Embryonic facial prominence (tissue), 1 donor: Measurements from ENCODE around the gene AUTS2.

Experiments used
- DNase-seq: peaks from one replicate; pipeline ENCODE4 v3.0.0-alpha.2; 2016; ENCODE audit errors: extremely low spot score

Gene AUTS2

DNA sequence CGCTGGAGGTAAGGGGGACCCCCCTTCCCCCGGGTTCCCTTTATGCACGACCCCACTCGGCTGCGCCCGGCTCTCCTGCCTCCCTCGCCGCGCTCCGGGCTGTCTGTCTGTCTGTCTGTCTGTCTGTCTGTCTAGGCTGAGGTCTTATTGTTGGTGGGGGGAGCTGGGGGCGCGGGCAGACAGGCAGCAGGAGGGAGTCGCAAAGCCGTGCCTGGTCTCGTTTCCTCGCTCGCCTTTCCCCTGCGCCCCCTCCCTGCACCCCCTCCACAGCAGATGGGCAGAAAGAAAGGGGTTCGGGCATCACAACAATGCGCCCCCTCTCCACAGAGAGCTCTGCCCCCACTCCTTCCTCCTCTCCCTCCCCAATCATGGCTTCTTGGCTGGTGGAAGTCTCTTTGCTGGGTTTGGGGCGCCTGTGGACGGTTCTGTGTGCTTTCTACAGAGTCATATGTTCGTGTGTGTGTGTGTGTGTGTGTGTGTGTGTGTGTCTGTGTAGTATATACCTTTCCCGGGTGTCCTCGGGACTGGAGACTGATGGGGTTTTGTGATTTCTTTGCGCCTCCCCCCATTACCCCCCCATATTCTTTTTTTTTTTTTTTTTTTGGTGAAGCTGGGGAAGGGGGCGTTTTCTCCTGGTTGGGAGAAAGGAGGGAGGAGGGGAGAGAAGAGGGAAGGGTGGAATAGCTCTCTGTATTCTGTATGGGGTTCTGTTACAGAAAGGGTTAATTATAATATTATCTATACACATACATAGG, 1.9 kb downstream of the AUTS2 start:
- no peak for DNase-seq

DNA sequence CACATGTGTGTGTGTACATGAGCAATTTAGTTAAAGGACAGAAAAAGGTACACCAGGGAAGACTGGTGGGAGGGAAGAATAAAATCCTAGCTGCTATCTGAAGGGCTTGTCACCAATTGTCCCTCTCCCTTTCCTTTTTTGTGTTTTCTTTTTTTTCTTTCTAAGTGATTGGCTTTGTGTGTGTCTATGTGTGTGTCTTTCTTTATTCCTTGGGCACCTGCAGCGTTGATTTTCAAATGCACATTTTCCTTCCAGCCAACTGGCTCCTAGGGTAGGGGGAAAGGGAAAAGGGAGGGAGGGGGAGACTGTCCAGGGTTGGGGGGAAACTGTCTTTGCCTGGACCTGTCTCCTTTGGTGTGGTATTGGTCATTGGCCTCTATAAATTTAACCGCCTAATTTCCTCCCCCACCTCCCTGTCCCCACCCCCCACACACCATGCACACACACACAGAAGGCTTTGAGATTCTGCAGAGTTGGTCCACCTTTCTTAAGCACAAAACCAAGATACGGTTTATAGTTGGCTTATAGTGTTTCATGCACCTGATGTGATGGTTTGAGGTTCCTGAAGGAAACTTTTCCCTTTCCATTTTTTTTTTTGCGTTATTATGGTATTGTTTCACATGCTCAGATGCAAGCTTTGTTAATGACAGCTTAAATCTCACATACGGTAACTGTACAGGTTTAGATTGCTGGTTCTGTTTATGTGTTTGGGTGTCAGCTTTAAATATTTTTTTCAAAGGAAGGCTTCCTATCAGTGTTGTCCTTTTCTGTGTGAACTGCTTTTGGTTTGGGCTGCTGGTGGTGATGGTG, 2.6 kb downstream of the AUTS2 start:
- DNase-seq = no peak

DNA sequence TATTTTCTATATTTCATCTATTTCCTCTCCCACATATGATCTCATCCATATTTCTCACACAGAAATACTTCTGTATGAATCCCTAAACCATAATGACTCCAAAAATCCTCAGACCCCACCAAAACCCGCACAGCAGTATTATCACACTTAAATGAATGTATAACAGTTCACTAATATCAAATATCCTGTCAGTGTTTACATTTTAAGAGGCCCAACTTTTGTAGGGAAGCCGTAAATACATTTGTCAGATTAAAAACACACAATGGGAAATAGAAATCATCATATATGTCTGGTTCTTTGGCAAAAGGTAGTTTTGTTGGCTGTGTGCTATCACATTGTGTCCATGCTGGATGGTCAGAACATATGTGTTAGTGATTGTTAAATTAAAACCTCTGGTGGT, 4.2 kb downstream of the AUTS2 start:
- DNase-seq = no peak

DNA sequence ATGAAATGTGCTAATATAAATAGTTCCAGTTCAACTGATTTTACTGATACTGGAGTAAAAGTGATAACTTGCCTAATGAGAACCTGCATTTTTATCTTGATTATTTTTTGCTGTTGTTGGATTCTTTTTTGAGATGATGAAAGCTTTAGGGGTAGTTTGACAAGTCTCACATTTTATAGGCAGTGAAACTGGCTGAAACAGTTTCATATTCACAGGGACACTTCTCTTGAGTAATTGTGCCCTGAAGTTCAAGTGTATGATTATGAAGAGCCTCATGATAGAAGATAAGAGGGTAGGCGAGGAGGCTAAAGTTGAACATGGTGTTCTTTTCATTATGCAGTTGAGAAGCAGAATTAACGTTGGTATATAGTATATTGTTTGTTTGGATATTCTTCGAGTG, 5.1 kb downstream of the AUTS2 start:
- no peak for DNase-seq

DNA sequence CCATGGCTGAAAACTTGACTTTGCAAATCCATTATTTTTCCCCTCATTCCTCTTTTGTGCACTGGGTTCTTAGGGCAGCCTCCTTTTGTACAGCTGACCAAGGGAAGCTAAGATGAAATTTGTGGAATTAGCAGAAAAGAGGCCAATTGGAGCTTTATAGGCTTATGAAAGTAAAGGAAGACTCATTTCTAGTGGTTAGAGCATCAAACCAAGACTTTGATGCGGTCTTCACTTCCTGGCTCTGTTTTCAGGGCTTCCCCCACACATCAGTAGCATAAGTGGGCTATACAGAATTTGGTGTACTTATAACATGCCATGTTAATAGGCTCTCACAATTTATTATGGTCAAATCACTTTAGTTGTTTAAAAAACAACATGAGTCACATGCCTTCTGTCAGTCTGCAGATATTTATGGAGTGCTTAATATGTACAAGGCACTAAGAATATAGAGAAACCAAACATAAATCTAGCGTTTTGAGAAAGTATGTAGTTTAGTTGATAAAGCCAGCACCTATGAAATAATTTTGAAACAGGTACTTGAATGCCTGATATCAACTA, 5.7 kb downstream of the AUTS2 start:
- DNase-seq = no peak

DNA sequence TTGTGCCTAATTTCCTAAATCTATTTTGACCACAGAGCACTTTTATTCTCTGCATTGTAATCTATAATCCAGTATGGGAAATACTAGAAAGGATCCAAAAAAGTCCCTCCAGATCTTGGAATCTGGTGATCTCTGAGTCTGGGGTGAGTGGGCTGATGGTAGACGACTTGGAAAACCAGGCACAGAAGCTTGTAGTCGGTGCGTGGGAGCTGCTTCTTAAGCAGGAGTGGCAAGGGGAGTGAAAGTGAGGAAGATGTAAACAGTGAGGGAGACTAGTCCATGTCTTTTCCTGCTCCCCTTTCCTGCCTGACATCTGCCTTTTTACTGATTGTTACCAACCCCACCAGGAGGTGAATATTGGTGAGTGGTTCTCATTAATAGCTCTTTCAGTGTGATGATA, 6.8 kb downstream of the AUTS2 start:
- no peak for DNase-seq

DNA sequence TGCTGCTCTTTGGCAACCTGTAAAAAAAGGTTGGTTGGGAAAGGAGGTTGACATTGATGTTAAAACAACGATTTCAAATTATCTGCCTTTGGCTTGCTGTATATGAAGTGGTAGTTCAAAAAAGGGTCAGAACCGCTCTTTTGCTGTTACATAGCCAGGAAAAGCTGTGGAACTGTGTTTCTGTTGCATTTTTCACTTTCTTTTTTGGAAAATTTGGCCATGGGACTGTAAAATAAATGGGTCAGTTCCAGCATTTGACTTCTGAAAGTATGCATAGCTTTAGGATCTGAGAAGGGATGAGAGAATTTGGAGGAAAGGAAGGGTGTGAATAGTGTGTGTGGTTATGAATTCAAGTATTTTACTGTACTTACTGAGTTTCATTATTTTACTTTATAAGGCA, 7.3 kb downstream of the AUTS2 start:
- DNase-seq = no peak

DNA sequence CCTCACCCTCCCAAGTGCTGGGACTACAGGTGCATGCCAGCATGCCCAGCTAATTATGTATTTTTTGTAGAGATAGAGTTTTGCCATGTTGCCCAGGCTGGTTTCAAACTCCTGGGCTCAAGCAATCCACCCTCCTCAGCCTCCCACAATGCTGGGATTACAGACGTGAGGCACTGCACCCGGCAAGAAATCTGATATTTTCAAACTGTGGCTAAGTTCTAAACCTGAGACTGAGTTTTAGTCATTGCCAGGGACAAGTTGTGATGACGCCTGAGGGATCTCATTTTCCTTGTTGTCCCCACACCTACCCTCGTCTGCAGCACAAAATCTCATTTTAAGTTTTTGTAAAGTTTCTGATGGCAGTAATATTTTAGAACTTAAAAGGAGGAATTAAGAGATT, 9.8 kb downstream of the AUTS2 start:
- DNase-seq = no peak

DNA sequence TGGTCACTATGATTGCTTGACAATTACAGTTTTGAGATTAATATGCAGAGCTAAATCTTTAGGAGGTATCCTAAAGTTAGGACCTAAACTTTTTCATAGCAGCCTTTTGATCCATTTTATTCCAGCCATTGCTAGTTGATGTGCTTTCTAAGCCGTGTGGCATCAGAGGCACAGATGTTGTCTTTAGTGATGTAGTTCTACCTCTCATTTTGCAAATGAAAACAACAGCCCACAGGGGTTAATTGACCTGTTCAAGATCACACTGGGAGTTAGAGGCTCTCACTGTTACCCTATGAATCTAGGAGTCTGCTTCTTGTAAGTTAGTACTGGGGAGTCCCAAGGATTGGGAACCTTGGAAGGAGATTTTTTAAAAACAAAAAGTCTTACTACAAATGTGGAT, 10.6 kb downstream of the AUTS2 start:
- DNase-seq = no peak

DNA sequence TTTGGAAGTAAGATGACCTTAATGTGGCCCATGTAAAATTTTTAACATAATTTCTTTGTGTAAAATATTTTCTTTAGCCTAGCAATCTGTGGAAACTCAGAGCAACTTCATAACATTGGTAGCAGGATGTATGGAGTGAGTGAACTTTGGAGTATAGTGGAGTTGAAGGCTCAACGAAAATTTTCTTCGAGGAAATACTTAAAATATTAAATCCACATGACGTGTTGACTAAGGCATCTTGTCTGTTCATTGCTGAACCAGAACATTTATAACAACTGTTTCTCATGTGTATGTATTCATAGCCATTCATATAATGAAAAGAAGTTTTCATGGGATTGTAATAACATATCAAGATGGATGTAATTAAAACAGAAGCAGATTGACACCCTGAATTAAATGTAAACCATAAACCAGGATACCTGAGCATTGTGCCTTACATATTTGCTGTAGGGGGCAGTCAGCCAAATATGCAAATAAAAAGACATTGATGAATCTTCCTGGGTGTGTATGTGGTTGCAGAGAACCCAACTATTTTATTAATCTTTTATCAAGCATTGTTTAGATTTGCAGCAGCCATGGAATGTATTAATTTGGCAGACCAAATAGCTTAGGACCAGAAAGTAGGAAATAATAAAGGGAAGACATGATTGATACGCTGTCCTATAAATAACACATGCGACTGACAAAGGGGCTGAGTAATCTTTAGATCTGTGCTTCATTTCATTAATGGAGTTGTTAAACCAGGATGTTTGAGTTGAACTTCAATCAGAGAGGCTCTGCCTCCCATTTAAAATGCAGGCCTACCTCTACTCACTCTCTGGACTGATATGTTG, 11.5 kb downstream of the AUTS2 start:
- no peak for DNase-seq

DNA sequence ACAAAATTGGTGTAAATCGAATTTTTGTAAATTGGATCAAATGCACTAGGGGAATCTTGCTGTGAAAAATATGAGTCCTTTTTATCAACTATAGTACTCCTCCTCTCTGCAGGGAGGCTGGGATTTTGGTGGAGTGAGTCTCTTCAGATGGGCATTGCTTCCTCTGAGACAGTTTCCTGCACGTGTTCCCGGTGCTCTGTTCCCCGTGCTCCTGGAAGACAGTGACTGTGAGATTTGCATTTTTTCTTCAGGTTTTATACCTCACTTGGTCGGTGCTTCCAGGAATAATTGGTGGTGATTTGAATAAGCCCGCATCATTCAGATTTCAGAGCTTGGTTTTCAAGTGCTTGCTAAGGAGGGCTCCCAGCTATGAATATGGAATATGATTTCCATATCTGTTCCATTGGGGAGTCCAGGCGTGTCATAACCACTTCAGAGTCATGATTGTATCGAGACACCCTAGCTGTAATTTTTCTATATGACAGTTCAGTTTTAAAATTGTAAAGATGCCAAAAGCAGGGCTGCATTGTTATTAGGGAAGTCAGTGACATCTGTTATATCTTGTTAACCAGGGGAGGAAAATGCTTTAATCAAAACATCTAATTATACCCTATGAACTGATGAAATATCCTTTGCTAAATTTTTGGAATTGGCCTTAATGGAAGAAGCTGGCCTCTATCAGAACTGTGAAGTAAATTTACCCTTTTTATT, 12.3 kb downstream of the AUTS2 start:
- no peak for DNase-seq

DNA sequence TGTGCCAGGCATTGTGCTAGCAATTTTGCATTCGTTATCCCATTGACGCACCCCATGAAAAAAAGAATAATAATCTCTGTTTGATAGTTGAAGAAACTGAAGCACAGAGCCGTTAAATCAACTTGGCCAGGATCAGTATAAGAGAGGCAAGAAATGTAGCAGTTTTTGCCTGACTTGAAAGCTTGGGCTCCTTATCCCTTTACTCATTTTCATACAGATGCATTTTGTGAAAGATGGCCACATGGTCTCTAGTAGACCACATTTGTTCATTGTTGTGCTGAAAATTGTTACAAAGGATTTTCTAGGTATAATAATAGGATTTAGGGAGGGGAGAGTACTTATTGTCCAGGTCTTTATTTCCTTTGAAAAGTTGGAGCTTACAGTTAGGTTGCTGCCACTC, 14.7 kb downstream of the AUTS2 start:
- DNase-seq = no peak

DNA sequence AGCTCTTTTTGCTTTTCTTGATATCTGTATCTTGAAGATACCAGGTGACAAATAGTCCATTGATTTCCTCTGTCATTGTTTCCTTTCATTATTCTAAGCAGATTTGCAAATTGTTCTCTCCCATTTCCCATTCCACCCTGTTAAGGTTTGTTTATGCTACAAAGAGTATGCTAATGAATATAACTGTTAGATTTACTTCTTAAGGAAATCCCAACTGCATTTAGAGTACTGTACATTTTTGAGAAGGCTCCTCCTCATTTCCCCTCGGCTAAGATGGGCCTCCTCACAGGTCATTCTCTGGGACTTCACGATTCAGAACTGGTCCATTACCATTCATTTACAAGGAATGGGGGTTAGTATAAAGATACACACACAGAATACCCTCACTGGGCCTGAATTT, 15.6 kb downstream of the AUTS2 start:
- no peak for DNase-seq

DNA sequence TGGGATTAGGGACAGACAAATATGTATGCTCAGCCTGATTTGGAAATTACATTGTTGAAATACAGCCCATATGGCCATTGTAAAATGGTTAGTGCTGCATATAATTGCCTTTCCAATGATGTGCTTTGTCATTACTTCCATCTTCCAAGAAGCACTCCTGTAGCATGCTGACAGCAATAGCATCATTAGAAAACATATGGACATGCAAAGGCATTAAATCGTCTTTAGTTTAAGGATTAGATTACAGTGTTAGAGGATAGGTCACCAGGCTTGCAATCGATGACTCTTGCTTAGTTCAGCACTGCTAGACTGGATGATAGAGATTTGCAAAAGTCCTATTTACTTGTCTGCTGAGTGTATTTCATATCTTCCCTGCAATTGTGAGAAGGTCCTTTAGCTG, 17.4 kb downstream of the AUTS2 start:
- DNase-seq = no peak

DNA sequence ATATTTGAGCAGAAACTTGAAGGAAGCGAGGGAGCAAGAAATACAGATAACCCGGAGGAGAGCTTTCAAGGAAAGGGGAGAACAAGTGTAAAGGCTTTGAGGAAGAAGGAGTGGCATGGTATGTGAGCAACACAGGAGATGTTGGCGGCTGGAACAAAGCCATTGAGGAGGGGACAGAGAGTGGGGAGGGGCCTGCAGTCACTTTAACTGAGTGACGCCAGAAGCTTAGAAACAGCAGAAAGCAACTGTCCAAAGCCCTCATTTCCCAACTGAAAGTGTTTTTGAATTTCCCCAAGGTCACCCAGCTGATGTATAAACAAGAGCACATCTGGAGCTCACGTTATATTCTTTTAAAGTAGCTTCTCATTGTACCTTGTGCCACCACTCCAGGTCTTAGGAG, 19.1 kb downstream of the AUTS2 start:
- DNase-seq = no peak

DNA sequence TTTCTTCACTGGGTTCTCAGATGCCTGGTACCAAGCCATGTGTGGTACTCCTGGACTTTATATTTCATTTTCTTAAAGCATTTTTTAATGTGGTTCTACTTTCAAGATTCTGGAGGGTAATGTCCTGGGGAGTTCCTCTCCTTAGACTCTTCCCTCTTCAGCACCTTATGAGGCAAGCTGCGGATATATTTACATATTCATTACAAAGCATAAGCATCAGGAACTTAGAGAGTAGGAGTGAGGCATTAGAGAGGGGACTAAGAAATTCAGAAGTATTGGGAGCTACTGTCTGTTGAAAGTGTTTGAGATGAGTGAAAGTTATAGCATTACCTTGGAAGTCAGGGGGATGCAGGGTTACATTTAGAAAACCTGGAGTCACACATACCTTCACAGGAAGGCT, 20.8 kb downstream of the AUTS2 start:
- DNase-seq = no peak

DNA sequence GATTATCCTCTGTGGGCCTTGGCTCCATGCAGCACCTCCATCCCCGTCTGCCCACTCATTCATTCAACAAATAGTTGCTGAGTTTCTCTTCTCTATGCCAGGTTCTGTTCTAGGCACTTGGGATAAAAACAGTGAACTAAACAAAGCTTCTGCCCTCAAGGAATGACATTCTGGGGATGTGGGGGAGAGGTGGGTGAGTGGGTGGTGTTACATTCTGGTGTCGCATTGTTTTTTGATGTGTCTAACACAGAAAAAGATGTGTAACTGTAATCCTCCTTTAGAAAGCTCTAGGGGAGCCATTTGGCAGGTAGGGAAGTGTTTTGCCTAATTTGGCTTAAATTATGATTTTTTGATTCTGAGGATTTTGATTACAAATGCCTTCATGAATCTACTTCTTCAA, 21.4 kb downstream of the AUTS2 start:
- no peak for DNase-seq

DNA sequence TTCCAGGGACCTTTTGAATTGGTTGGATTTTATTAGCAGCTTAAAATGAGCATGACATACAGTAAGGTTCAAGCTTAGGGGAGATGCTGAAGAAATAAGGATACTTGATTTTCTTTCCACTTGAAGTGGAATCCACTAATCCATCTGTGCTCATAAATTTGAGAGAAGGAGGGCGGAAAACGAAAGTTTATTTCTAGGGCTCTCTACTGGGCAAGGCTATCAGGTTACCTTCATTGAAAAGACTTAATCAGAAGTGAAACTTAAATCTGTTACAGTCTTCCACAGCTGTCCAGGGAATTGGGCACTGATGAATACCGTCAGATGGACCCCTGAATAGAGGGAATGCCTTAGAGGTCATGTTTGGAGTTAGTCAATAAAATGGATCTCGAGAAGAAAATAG, 21.8 kb downstream of the AUTS2 start:
- no peak for DNase-seq

DNA sequence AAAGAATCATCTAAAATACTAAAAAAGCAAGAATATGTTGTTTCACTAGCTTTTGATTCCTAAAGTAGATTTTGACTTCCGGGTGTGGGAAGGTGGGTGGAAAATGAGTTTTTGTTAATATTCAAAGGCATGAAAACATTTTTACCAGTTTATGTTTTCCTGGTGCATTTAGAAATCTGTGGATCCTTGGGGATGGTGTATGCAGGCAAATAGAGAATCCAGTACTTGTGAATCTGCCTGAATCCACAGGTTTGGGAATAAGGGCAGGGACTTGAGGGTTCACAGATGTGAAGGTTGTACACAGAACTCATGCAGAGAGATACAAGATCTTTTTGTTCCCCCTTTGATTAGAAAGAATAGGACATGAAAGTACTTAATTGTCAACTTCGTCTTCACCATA, 22.4 kb downstream of the AUTS2 start:
- DNase-seq = no peak

DNA sequence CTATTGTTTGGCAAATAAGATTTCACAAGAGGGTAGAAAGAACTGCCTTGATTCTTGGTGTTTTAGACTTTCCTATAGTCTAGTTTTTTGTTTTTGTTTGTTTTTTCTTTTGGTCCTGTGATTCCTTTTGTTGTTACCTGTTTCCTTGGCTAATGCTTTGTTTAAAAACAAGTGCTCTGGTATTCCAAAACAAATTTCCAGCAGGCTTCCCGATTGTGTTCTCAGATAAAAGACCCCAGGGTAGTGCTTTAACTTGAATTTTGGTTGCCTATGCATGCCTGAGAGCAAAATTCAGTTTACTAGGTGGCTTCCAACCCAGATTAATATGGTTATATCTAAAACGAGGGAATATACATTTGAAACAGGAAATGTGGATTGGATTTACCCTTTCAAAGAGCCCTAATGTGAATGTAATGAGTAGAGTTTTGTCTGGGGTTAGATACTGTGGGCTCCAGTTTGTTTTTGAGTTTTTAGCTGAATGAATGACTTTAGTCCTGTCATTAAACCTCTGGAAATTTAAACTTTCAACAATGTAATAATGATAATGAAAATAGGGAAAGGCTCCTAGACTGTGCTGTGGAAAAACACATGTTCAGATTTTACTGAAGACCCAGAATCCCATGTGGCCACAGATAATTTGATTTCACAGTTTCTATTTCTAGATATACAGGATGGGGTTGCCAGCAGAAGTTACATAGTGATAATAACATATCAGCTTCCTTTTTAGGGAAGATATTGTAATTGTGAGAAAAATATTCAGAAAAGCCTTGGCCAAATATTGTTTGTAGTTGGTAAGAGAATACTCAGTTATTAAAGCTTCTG, 23.9 kb downstream of the AUTS2 start:
- DNase-seq = no peak

DNA sequence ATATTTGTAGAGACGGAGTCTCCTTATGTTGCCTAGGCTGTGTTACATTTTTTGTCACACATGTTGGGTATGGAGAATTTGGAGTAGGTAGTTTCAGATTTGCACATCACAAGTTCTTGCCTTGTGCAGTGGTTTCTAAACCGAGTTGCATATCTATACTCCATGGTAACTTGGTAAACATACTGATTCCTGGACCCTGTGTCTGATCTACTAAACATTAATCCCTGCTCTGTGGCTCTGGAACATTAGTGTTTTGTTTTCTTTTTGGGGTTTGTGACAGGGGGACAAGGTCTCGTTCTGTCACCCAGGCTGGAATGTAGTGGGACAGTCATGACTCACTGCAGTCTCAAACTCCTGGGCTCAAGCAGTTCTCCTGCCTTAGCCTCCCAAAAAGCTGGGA, 24.7 kb downstream of the AUTS2 start:
- no peak for DNase-seq
